COR-L47 (cell line): ENCODE data around the gene MYO5C.

Experiments used
- DNase-seq: peaks from one replicate; lab custom pipeline; 2025; lab: John Stamatoyannopoulos, UW

Gene MYO5C

DNA sequence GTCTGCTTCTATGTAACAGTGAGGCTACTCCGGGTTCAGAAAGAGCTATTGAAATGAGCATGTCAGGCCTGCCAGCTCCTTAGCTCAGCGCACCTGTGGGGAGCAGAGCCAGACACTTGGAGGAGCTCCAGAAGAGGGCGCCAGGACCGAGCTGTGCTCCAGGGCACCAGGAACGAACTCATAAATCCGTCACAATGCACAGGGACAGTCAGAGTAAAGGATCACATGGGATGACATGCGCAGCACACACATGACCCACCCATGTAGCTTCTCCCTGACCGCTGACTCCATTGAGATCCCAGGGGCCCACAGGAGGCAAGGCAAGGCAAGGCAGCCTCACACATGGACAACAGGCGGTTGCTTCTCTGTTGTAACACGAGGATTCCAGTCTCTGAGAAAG is 78.4 kb downstream of the MYO5C start:
- no peak for DNase-seq

DNA sequence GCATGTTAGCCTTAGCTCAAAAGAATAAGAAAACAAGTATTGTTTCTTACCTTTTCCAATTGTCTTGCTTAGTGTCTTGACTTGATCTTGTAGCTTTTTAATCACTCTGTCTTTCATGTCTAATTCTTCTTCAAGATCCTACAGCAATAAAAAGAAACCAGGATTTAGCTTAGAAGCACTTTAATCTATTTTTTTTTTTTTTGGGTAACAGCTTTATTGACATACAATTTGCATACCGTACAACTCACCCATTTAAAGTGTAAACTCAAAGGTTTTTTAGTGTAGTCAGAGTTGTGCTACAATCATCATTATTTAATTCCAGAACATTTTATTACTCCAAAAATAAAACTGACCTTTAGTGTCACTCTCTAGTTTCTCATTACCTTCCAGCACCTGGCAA is 81.1 kb downstream of the MYO5C start:
- no peak for DNase-seq

- DNase-seq = no peak
Measured at GRCh38 chr15:52213206-52213605, 82.4 kb downstream of the MYO5C start.

DNA sequence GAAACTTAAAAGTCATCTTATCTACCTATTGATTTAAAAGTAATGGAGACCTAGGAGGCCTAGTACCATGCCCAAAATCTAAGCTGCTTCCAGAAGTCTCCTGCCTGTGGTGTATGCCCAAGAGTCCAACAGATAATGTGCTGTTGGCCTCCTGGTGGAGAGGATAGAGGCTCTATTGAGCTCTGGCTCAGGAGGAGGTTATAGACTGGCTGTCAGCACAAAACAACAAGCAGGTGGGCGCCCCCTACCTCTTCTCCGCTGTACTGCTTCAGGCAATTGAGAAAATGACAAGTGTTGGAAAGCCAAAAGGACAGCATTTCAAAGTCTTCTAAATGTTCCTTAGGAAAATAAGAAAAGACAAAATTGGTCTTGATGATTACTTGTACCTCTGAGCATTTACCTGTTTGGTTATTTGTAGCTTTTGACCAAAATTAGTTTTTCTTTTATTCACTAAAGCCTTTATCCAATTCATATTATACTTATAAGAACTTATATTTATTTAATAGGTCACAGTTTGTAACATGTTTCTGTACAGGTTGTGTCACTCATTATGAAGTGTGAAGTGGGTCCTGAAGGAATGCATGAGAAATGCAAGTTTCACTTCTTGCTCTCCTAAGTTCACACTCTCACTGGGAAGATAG is 87.2 kb downstream of the MYO5C start:
- peak; percentile 32 for DNase-seq

- DNase-seq = no peak
Measured at GRCh38 chr15:52207191-52207590, 88.4 kb downstream of the MYO5C start.

- no peak for DNase-seq
Measured at GRCh38 chr15:52206446-52206845, 89.2 kb downstream of the MYO5C start.

- DNase-seq = no peak
Measured at GRCh38 chr15:52204657-52205056, 90.9 kb downstream of the MYO5C start.

DNA sequence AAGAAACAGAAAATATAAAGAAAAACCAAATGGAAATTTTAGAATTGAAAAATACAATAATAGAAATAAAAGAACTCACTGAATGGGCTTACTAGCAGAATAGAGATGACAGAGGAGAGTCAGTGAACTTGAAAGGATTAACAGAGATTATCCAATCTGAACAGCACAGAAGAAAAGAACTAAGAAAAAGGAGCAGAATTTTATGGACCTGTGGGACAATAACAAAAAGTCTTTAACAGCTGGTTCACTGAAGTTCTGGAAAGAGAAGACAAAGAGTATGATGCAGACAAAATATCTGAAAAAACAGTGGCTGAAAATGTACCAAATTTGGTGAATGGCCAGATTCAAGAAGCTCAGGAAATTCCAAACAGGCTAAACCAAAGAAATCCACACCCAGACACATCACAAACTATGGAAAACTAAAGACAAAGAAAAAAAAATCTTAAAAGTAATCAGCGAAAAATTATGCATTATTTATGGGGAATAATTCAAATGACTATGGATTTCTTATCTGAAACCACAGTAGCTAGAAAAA is 94.7 kb downstream of the MYO5C start:
- DNase-seq = no peak

DNA sequence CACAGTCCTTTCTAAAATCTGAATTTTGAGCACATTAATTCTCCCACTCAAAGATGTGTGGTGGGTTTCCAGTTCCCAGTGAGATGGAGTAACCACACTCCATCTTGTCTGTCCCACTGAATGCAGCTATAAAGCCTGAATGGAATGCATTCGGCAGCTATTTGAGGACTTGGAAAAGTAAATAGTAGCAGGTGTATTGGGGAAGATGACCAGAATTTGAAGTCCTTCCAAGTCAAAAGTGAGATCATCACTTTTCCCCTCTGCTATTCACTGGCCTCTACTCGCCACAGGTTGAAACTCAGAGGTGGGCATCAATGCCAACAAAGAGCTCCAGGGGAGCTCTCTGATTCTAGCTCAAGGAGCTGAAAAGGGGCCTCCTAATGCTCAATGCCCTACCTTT is 96.3 kb downstream of the MYO5C start:
- no peak for DNase-seq

GRCh38 chr15:52196891-52197290 is 98.7 kb downstream of the MYO5C start:
- DNase-seq = no peak

GRCh38 chr15:52193791-52194190 is 101.8 kb downstream of the MYO5C start:
- no peak for DNase-seq

GRCh38 chr15:52193321-52193720 is 102.3 kb downstream of the MYO5C start:
- DNase-seq = no peak

DNA sequence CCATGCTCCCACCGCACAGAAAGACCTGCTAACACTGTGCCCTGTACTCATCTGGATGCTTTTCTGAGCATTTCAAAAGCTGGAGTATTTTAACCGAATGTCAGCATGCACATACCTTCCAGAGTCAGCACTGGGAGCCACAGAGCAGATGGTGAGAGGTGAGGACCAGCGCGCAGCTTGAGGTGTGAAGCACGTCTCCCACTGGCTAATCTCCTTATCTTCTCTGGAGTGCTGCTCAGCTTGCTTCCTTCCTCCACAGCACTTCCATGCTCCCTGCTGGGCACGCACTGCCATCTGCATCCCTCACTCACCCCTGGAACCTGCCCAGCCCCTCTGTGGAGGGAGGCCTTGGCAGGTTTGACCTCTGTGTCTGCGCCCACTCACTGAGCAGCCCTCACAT is 104.4 kb downstream of the MYO5C start, which contains the start of gene GNB5:
GNB5 (minus strand) TSS at position 186 of the 400 bp plus-strand sequence. CDS start 6,716 bp downstream, outside the sequence.
- DNase-seq = no peak

DNA sequence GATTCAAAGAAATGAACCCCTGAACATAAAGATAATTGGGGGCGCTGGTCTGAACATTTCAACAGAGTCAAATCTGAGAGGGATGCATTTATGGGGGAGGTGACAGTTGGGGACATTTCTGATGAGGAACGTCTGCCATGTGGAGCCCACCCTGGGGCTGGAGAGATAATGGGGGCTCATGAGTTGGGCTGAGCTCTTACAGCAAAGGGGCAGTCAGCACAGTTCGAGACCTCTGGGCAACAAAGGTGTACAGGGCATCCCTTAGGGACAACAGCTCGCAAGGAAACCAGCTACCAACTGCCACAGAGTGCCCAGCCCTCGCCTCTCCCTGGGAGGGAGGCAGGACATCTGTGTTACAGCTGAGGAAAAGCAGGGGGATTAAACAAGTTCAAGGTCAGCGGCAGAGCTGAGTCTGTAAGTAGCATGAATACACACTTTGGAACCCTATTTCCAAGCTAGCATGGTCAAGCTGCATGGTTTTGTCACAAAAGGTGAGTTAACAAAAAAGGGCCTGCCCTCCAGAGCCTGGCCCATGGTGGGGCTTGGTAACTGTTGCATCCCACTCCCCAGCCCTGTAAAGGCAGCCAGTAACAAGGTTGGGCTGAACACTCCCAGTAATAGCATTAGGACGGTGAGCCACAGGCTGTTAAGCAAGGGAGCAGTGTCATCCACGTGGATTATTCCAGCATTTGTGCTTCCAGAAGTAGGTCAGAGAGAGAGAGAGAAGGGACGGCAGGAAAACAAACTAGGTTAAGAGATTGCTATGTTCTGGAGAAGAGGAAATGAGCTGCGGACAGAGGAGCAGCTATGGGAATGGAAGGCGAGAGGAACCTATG is 108.7 kb downstream of the MYO5C start:
- DNase-seq = no peak

DNA sequence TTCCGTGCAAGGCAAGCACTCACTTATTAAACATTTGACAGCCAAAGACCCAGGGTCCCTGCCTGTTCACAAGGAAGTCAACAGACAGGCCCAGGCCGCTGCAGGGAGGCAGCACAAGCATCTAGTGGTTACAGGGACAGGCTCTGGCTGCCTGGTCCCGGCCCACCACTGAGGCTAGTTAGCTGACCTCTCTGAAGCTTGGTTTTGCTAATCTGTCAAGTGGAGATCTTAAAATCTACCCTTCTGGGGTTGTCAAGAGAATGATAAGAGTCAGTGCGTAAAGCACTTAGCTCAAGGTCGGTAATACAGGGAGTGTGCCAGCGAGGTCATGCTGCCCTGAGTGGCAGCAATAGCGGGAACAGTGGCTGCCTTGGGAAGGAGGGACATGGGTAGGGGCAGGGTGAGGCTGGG is 110.4 kb downstream of the MYO5C start:
- no peak for DNase-seq

GRCh38 chr15:52184721-52185120 is 110.9 kb downstream of the MYO5C start:
- DNase-seq = no peak

GRCh38 chr15:52183562-52184173 is 111.9 kb downstream of the MYO5C start:
- no peak for DNase-seq

GRCh38 chr15:52181938-52182780 is 113.4 kb downstream of the MYO5C start:
- no peak for DNase-seq

DNA sequence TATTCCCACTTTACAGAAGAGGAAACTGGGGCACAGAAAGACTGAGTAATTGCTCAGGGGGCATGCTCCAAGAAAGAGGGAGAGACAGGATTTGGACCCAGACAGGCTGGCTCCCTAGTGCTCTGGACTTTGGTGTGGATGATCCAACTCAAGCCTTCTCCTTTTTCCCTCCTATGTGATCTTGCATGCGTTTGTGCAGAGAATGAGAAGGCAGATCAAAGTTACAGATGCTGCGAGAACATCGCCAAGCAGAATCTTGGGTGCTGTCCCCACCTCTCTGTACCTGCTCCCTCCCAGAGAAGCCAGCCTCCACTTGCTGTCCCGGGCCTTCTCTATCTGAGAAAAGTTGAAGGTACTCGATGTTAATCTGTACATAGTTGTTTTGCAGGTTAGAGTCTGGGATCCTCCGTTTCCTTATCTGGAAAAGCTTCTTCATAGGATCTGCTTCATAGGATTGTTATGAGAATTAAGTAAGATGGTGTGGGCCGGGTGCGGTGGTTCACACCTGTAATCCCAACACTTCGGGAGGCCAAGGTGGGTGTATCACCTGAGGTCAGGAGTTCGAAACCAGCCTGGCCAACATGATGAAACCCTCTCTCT is 114.7 kb downstream of the MYO5C start:
- DNase-seq = no peak

GRCh38 chr15:52180196-52180835 is 115.3 kb downstream of the MYO5C start:
- DNase-seq = no peak
